Transverse colon (tissue), 4 donors: Measurements from ENCODE around the gene PYY. TPM values are rescaled to one million over a fixed set of nuclear protein-coding genes. Genes with fewer than 3 reads are reported as not detected.

Experiments used
- DNase-seq: peaks from one replicate; pipeline ENCODE4 v3.0.0-alpha.2; 2019
- H3K27ac ChIP-seq, 4 donors: fragments of 200-600 bp; sonication (generic); 2 replicates each; pipeline ENCODE4 v1.5.1; 2016 to 2018; ENCODE audit warnings: inconsistent platforms in 4 of 4
- H3K27me3 ChIP-seq: fragments of 200-600 bp; sonication (generic); 2 replicates; pipeline ENCODE4 v1.5.1; 2017; ENCODE audit warnings: inconsistent platforms
- H3K36me3 ChIP-seq, 4 donors: fragments of 200-600 bp; sonication (generic); 2 replicates each; pipeline ENCODE4 v1.5.1; 2017 to 2019; ENCODE audit warnings: inconsistent platforms in 4 of 4
- H3K4me1 ChIP-seq, 4 donors: fragments of 200-600 bp; sonication (generic); 2 replicates each; pipeline ENCODE4 v1.5.1; 2017 to 2020; ENCODE audit warnings: inconsistent platforms in 4 of 4
- H3K4me3 ChIP-seq, 4 donors: fragments of 200-600 bp; sonication (generic); 1 replicate in 1 of 4; 2 replicates in 3 of 4; pipeline versions ENCODE4 v1.5.1 to v1.6.1; 2017 to 2019; ENCODE audit warnings: inconsistent platforms in 4 of 4
- H3K9me3 ChIP-seq, 2 donors: fragments of 200-600 bp; sonication (generic); 2 replicates each; pipeline ENCODE4 v1.5.1; 2017 to 2019; ENCODE audit warnings: inconsistent platforms in 2 of 2
- CTCF ChIP-seq, 5 experiments: fragments of 200-600 bp in 3 of 5; fragments of 450-650 bp in 2 of 5; sonication (generic) in 3 of 5; IDR thresholded peaks; 1 replicate in 2 of 5; 2 replicates in 3 of 5; pipeline ENCODE4 v1.5.1; 2016 to 2017; ENCODE audit warnings: antibody characterized with exemption in 5 of 5, inconsistent platforms in 3 of 5, mild to moderate bottlenecking in 2 of 5, moderate library complexity in 1 of 5
- EP300 ChIP-seq: sonication (generic); formaldehyde crosslinking; IDR thresholded peaks from one replicate; pipeline ENCODE4 v1.6.1; 2017; ENCODE audit warnings: antibody characterized with exemption, low read depth
- POLR2A ChIP-seq: fragments of 450-650 bp; IDR thresholded peaks from one replicate; pipeline ENCODE4 v1.6.1; 2016; ENCODE audit warnings: antibody characterized with exemption, mild to moderate bottlenecking, moderate library complexity
- POLR2AphosphoS5 ChIP-seq, 3 donors: sonication (generic); formaldehyde crosslinking; IDR thresholded peaks; one replicate each; pipeline ENCODE4 v1.6.1; 2016; ENCODE audit warnings: antibody characterized with exemption in 3 of 3
- WGBS, 2 donors: methylation state at CpG; one replicate each; pipeline ENCODE4 v1.1.5; 2018; ENCODE audit warnings: low coverage in 1 of 2; 5-methylcytosine and 5-hydroxymethylcytosine counted together
- in situ Hi-C, 4 donors: fragments of 200-750 bp; cut with MboI; loops; one replicate each; pipeline versions ENCODE4 v1.15.0 to v1.15.1; 2017; ENCODE audit warnings: low sequenced_read_pairs in 3 of 4, low pct_ligation_motif_present in 1 of 4, low pct_unique_long_range_greater_than_20kb in 1 of 4
- intact Hi-C: fragments of 100-400 bp; cut with DNase I; formaldehyde crosslinking; loops from one replicate; pipeline ENCODE4 v1.15.1; 2023; ENCODE audit warnings: low total_unique reads
- total RNA-seq, 4 donors: library from RNA; depleted of rRNA; stranded (reverse); fragments of >200 nt; gene quantifications; one replicate each; pipeline ENCODE4 v1.1.0, GENCODE V29; 2016

The PYY gene
- total RNA-seq, 4 donors from 2014 or later = 27.7 to 89.2 (median 52.1) TPM; not detected in 1

- Histone ChIP-seq H3K27me3 (peaks cover 30% of the 10 kb centered on the region), H3K4me3 (no peak overlapping the region), H3K36me3 (no peaks in the 10 kb centered on the region), H3K9me3 (no peaks in the 10 kb centered on the region), H3K4me1 (no peaks in the 10 kb centered on the region), H3K27ac (no peak overlapping the region)
- in situ Hi-C loops = loop anchor here (10.0 to 25.0 kb wide), 3 partner anchors 48 to 216 kb away; partner anchors contain the start of gene ASB16 (in 1 of the 4)
- DNase-seq = no peak
- no peak for TF ChIP-seq EP300
- TF ChIP-seq POLR2A = no peak
- WGBS, 2 donors = 25 to 58% methylated on average over 1 to 4 of the region's 4 CpGs
- intact Hi-C loops = no loop called here
Measured at GRCh38 chr17:43946781-43947180, 7.0 kb downstream of the PYY start.

DNA sequence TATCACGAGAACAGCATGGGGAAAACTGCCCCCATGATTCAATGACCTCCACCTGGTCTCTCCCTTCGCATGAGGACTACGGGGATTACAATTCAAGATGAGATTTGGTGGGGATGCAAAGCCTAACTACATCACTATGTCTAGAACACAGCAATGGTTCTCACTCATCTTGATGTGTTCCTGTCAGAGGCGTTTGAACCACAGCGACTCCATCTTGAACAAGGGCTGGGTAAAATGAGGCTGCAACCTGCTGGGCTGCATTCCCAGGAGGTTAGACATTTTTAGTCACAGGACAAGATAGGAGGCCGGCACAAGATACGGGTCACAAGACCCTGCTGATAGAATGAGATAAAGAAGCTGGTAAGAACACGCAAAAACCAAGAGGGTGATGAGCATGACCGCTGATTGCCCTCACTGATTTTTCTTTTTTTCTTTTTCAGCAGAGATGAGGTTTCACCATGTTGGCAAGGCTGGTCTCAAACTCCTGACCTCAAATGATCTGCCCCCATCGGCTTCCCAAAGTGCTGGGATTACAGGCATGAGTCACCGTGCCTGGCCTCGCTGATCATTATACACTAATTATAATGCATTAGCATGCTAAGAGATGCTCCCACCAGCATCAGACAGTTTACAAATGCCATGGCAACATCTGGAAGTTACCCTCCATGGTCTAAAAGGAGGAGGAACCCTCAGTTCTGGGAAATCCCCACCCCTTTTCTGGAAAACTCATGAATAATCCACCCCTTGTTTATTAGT is 8.5 kb downstream of the PYY start:
- TF ChIP-seq POLR2A (no peak), CTCF (IDR thresholded peaks at IDR 0.05) (no peak), POLR2AphosphoS5 (IDR thresholded peaks at IDR 0.05) (no peak)
- Histone ChIP-seq H3K4me1 (no peaks in the 10 kb centered on the region), H3K4me3 (no peak overlapping the region), H3K27me3 (peaks cover 14% of the 10 kb centered on the region), H3K27ac (no peak overlapping the region), H3K36me3 (no peaks in the 10 kb centered on the region), H3K9me3 (no peaks in the 10 kb centered on the region)
- in situ Hi-C loops (loop anchor here (10.0 to 25.0 kb wide), 3 partner anchors 50 to 217 kb away; partner anchors contain the start of gene ASB16 (in 1 of the 4)), intact Hi-C loops (no loop called here)
- 73 to 77% methylated on average over 9 to 12 of the region's 12 CpGs for WGBS, 2 donors
- DNase-seq = no peak

GRCh38 chr17:43942051-43942685 is 11.6 kb downstream of the PYY start, which contains the start of gene PPY:
PPY (minus strand) TSS chr17:43942476; CDS start chr17:43941654, 822 bp downstream.
- in situ Hi-C loops (loop anchor here (10.0 to 25.0 kb wide), 3 partner anchors 53 to 220 kb away; partner anchors contain the start of gene ASB16 (in 1 of the 4)), intact Hi-C loops (no loop called here)
- TF ChIP-seq CTCF (IDR thresholded peaks at IDR 0.05) (no peak), POLR2AphosphoS5 (IDR thresholded peaks at IDR 0.05) (no peak), POLR2A (no peak), EP300 (no peak)
- Histone ChIP-seq H3K9me3 (no peaks in the 10 kb centered on the region), H3K4me3 (no peak within 1 kb of the TSS), H3K4me1 (peaks cover 3 to 8% (median 6%) of the 10 kb centered on the region in 4 donors), H3K27me3 (peaks cover 35% of the 10 kb centered on the region), H3K27ac (no peak within 1 kb of the TSS), H3K36me3 (no peaks in the 10 kb centered on the region)
- 86% methylated on average over 17 of the region's 17 CpGs; no CpG with 5 or more reads in 1 of the 2 donors for WGBS, 2 donors
- no peak for DNase-seq

DNA sequence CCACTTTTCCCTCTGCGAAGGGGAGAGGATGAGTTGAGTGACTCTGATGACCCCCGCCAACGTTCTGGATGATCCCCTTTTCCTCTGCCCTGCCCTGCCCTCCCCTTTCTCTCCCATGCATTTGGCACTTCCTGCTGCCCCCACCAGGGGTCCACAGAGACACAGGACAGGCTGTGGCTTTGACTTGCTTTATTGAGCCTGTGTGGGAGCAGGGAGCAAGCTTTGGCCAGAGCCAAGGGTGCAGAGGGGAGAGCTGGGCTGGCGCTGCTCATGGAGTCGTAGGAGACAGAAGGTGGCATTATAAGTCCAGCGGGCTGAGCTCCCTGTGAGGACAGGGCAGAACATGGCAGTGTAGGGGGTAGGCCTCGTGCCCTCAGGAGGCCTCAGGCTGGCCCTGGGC is 13.1 kb downstream of the PYY start:
- no peaks in the 10 kb centered on the region for H3K9me3 ChIP-seq
- H3K27ac ChIP-seq = no peak overlapping the region
- H3K4me3 ChIP-seq = no peak overlapping the region
- H3K4me1 ChIP-seq = peaks cover 3 to 8% (median 6%) of the 10 kb centered on the region in 4 donors
- peaks cover 34% of the 10 kb centered on the region for H3K27me3 ChIP-seq
- in situ Hi-C loops (loop anchor here (10.0 to 25.0 kb wide), 3 partner anchors 54 to 222 kb away; partner anchors contain the start of gene ASB16 (in 1 of the 4)), intact Hi-C loops (no loop called here)
- H3K36me3 ChIP-seq = no peaks in the 10 kb centered on the region
- WGBS, 2 donors = 74% methylated on average over 7 of the region's 7 CpGs; no CpG with 5 or more reads in 1 of the 2 donors
- no peak for DNase-seq
- TF ChIP-seq POLR2A (no peak), CTCF (IDR thresholded peaks at IDR 0.05) (peak in 4 of 5 experiments; percentile 7 to 27 (median 20))
